Natural killer cell treated with Interleukin-12 subunit alpha and Interleukin-12 subunit beta and Interleukin-15 and Interleukin-18, amount 100 ng/mL, for 72 hours (primary cell): ENCODE measurements around the gene AADACL4. TPM values are rescaled to one million over a fixed set of nuclear protein-coding genes. Genes with fewer than 3 reads are reported as not detected.
A peak's percentile ranks its signal among the peaks of the same experiment; 100 is the strongest.
"Not testable (repeated sequence)": the region's sequence is repeated elsewhere in the genome, so short reads cannot be mapped to it uniquely, and the experiment has no call there.

Experiments used
- ATAC-seq, 2 donors: fragments of 150-1000 bp; cut with Tn5 transposase in 1 of 2; sonication (Bioruptor Pico), chemical (Tn5 transposase) in 1 of 2; 2 replicates each; pipeline ENCODE4 v1.10.0; 2021
- DNase-seq: peaks from one replicate; pipeline ENCODE4 v3.0.0; 2022; ENCODE audit warnings: low spot score
- H3K27ac Mint-ChIP-seq, 2 donors: 1 replicate in 1 of 2; 2 replicates in 1 of 2; pipeline ENCODE4 v1.8.0; 2022; ENCODE audit warnings: mixed read lengths in 2 of 2, mild to moderate bottlenecking in 1 of 2, moderate library complexity in 1 of 2
- H3K27me3 Mint-ChIP-seq, 2 donors: 1 replicate in 1 of 2; 2 replicates in 1 of 2; pipeline ENCODE4 v1.8.0; 2022; ENCODE audit warnings: mixed read lengths in 2 of 2
- H3K36me3 Mint-ChIP-seq: one replicate; pipeline ENCODE4 v1.8.0; 2022; ENCODE audit warnings: mixed read lengths
- H3K4me1 Mint-ChIP-seq, 2 donors: 1 replicate in 1 of 2; 2 replicates in 1 of 2; pipeline ENCODE4 v1.8.0; 2022; ENCODE audit warnings: low read depth in 2 of 2, mixed read lengths in 2 of 2, mild to moderate bottlenecking in 1 of 2
- H3K4me3 Mint-ChIP-seq: one replicate; pipeline ENCODE4 v1.8.0; 2022; ENCODE audit warnings: mixed read lengths
- H3K9me3 Mint-ChIP-seq: 2 replicates; pipeline ENCODE4 v1.8.0; 2022; ENCODE audit warnings: mixed read lengths
- total RNA-seq, 2 donors: library from RNA; stranded (reverse); gene quantifications; one replicate each; pipeline ENCODE4 v1.2.3, GENCODE V29; 2022

Gene AADACL4
- total RNA-seq, 2 donors from 2014 or later: not detected

- H3K4me1 Mint-ChIP-seq: peaks cover 11 to 16% of the 10 kb centered on the region in 2 donors
- H3K27me3 Mint-ChIP-seq: peaks cover 7 to 26% of the 10 kb centered on the region in 2 donors
- H3K4me3 Mint-ChIP-seq, DNase-seq, ATAC-seq, H3K27ac Mint-ChIP-seq, H3K9me3 Mint-ChIP-seq: not testable (repeated sequence)
- peaks cover 12% of the 10 kb centered on the region for H3K36me3 Mint-ChIP-seq
Observed at GRCh38 chr1:12645401-12645800, 1.5 kb downstream of the AADACL4 start.

GRCh38 chr1:12648741-12649140 lies 4.9 kb downstream of the AADACL4 start:
- Mint-ChIP-seq H3K9me3 (no peaks in the 10 kb centered on the region), H3K27ac (peak overlapping the region; percentile 52 to 70), H3K4me1 (peaks cover 11 to 20% of the 10 kb centered on the region in 2 donors), H3K4me3 (peak overlapping the region; percentile 40), H3K27me3 (peaks cover 7 to 26% of the 10 kb centered on the region in 2 donors), H3K36me3 (no peaks in the 10 kb centered on the region)
- ATAC-seq: peak; percentile 69 to 81
- DNase-seq: no peak

GRCh38 chr1:12649971-12650421 lies 6.1 kb downstream of the AADACL4 start:
- no peak for DNase-seq
- H3K36me3 Mint-ChIP-seq: no peaks in the 10 kb centered on the region
- peak overlapping the region in 1 of 2 donors; percentile 44 for H3K27ac Mint-ChIP-seq
- no peak overlapping the region for H3K4me3 Mint-ChIP-seq
- no peak for ATAC-seq
- peaks cover 7 to 19% of the 10 kb centered on the region in 2 donors for H3K27me3 Mint-ChIP-seq
- H3K4me1 Mint-ChIP-seq: peaks cover 11 to 20% of the 10 kb centered on the region in 2 donors
- no peaks in the 10 kb centered on the region for H3K9me3 Mint-ChIP-seq

GRCh38 chr1:12654004-12654567 lies 10.2 kb downstream of the AADACL4 start:
- DNase-seq: no peak
- ATAC-seq: no peak
- H3K27me3 Mint-ChIP-seq: peaks cover 3 to 8% of the 10 kb centered on the region in 2 donors
- no peaks in the 10 kb centered on the region for H3K9me3 Mint-ChIP-seq
- H3K36me3 Mint-ChIP-seq: no peaks in the 10 kb centered on the region
- peaks cover 13 to 23% of the 10 kb centered on the region in 2 donors for H3K4me1 Mint-ChIP-seq
- no peak overlapping the region for H3K4me3 Mint-ChIP-seq
- no peak overlapping the region for H3K27ac Mint-ChIP-seq

GRCh38 chr1:12654657-12655056 lies 10.8 kb downstream of the AADACL4 start:
- DNase-seq (no peak), ATAC-seq (no peak)
- Mint-ChIP-seq H3K27ac (no peak overlapping the region), H3K36me3 (no peaks in the 10 kb centered on the region), H3K9me3 (no peaks in the 10 kb centered on the region), H3K4me3 (no peak overlapping the region), H3K27me3 (peaks cover 0 to 8% of the 10 kb centered on the region in 2 donors), H3K4me1 (peaks cover 11 to 19% of the 10 kb centered on the region in 2 donors)

- H3K27me3 Mint-ChIP-seq: peaks cover 0 to 3% of the 10 kb centered on the region in 2 donors
- no peaks in the 10 kb centered on the region for H3K36me3 Mint-ChIP-seq
- no peak overlapping the region for H3K4me3 Mint-ChIP-seq
- H3K4me1 Mint-ChIP-seq: peaks cover 11 to 15% of the 10 kb centered on the region in 2 donors
- DNase-seq (no peak), ATAC-seq (no peak)
- H3K27ac Mint-ChIP-seq: no peak overlapping the region
- H3K9me3 Mint-ChIP-seq: no peaks in the 10 kb centered on the region
Observed at GRCh38 chr1:12656575-12656974, 12.7 kb downstream of the AADACL4 start.

GRCh38 chr1:12657060-12657884 lies 13.4 kb downstream of the AADACL4 start:
- no peak for ATAC-seq
- Mint-ChIP-seq H3K27ac (no peak overlapping the region), H3K27me3 (peaks cover 0 to 5% of the 10 kb centered on the region in 2 donors)

GRCh38 chr1:12657885-12658512 lies 14.1 kb downstream of the AADACL4 start:
- H3K27me3 Mint-ChIP-seq, H3K9me3 Mint-ChIP-seq, H3K27ac Mint-ChIP-seq, H3K4me3 Mint-ChIP-seq, ATAC-seq, DNase-seq, H3K36me3 Mint-ChIP-seq: not testable (repeated sequence)
- H3K4me1 Mint-ChIP-seq: peaks cover 11% of the 10 kb centered on the region in 2 donors

More at GRCh38 chr1:12657060-12657884, 13.4 kb downstream of the AADACL4 start:
- H3K9me3 Mint-ChIP-seq: no peaks in the 10 kb centered on the region
- H3K36me3 Mint-ChIP-seq: no peaks in the 10 kb centered on the region
- H3K4me1 Mint-ChIP-seq: peaks cover 11 to 12% of the 10 kb centered on the region in 2 donors
- DNase-seq: no peak
- H3K4me3 Mint-ChIP-seq: no peak overlapping the region

- Mint-ChIP-seq H3K36me3 (no peaks in the 10 kb centered on the region), H3K4me3 (peak overlapping the region; percentile 11), H3K9me3 (no peaks in the 10 kb centered on the region), H3K27ac (peak overlapping the region in 1 of 2 donors; percentile 1), H3K4me1 (peaks cover 11% of the 10 kb centered on the region in 2 donors), H3K27me3 (peaks cover 0 to 5% of the 10 kb centered on the region in 2 donors)
- DNase-seq (peak; percentile 76), ATAC-seq (peak; percentile 79 to 83)
Observed at GRCh38 chr1:12658531-12659453, 14.9 kb downstream of the AADACL4 start.

GRCh38 chr1:12661606-12662219 lies 17.8 kb downstream of the AADACL4 start:
- Mint-ChIP-seq H3K9me3 (no peaks in the 10 kb centered on the region), H3K27ac (no peak overlapping the region)

GRCh38 chr1:12662556-12662955 lies 18.7 kb downstream of the AADACL4 start:
- H3K9me3 Mint-ChIP-seq: no peaks in the 10 kb centered on the region
- ATAC-seq: no peak
- H3K4me3 Mint-ChIP-seq: no peak overlapping the region
- no peak overlapping the region for H3K27ac Mint-ChIP-seq
- peaks cover 0 to 6% of the 10 kb centered on the region in 2 donors for H3K27me3 Mint-ChIP-seq
- DNase-seq: no peak
- H3K4me1 Mint-ChIP-seq: peaks cover 7 to 11% of the 10 kb centered on the region in 2 donors
- H3K36me3 Mint-ChIP-seq: no peaks in the 10 kb centered on the region

More at GRCh38 chr1:12661606-12662219, 17.8 kb downstream of the AADACL4 start:
- peaks cover 11% of the 10 kb centered on the region in 2 donors for H3K4me1 Mint-ChIP-seq
- ATAC-seq (no peak), DNase-seq (no peak)
- H3K4me3 Mint-ChIP-seq: no peak overlapping the region
- peaks cover 0 to 9% of the 10 kb centered on the region in 2 donors for H3K27me3 Mint-ChIP-seq
- H3K36me3 Mint-ChIP-seq: no peaks in the 10 kb centered on the region

- DNase-seq (no peak), ATAC-seq (no peak)
- H3K4me1 Mint-ChIP-seq: no peaks in the 10 kb centered on the region
- H3K27ac Mint-ChIP-seq: no peak overlapping the region
- H3K27me3 Mint-ChIP-seq: peaks cover 0 to 6% of the 10 kb centered on the region in 2 donors
- no peaks in the 10 kb centered on the region for H3K9me3 Mint-ChIP-seq
- H3K4me3 Mint-ChIP-seq: no peak overlapping the region
- no peaks in the 10 kb centered on the region for H3K36me3 Mint-ChIP-seq
Observed at GRCh38 chr1:12665511-12665910, 21.6 kb downstream of the AADACL4 start.
